Activated CD8-positive, alpha-beta T cell treated with anti-CD3 and anti-CD28 coated beads, Interleukin-2, amount 10 ng/mL, durations not matched to agents 7 days and 5 days (primary cell): ENCODE measurements around the gene PTPA. TPM values are rescaled to one million over a fixed set of nuclear protein-coding genes. Genes with fewer than 3 reads are reported as not detected.

Source experiments
- ATAC-seq: fragments of 150-1000 bp; cut with Tn5 transposase; one replicate; pipeline ENCODE4 v1.10.0; 2021; ENCODE audit warnings: moderate library complexity
- CTCF ChIA-PET: fragments of 350-600 bp; sonication (Branson Sonifier 250); formaldehyde crosslinking; loops from one replicate; lab custom pipeline; 2021; ENCODE audit warnings: antibody characterized with exemption; lab: Charles Lee
- POLR2A ChIA-PET: fragments of 350-600 bp; sonication (Branson Sonifier 250); formaldehyde crosslinking; loops from one replicate; lab custom pipeline; 2021; ENCODE audit warnings: antibody characterized with exemption; lab: Charles Lee
- DNase-seq: peaks from one replicate; pipeline ENCODE4 v3.0.0-alpha.2; 2020
- H3K27ac Mint-ChIP-seq: one replicate; pipeline ENCODE4 v1.8.0; 2021; ENCODE audit warnings: mild to moderate bottlenecking, mixed read lengths
- H3K27me3 Mint-ChIP-seq: one replicate; pipeline ENCODE4 v1.8.0; 2021; ENCODE audit warnings: low read depth, mixed read lengths
- H3K36me3 Mint-ChIP-seq: one replicate; pipeline ENCODE4 v1.8.0; 2021; ENCODE audit warnings: low read depth, mixed read lengths
- H3K4me1 Mint-ChIP-seq: one replicate; pipeline ENCODE4 v1.8.0; 2021; ENCODE audit warnings: low read depth, mixed read lengths
- H3K4me3 Mint-ChIP-seq: one replicate; pipeline ENCODE4 v1.8.0; 2021; ENCODE audit warnings: mild to moderate bottlenecking, mixed read lengths
- H3K9me3 Mint-ChIP-seq: one replicate; pipeline ENCODE4 v1.8.0; 2022; ENCODE audit warnings: mixed read lengths; ENCODE audit not compliant: insufficient read depth
- total RNA-seq, 2 experiments: library from RNA; stranded (reverse); gene quantifications; one replicate each; pipeline ENCODE4 v1.2.3, GENCODE V29; 2021

Gene PTPA
- total RNA-seq = 100 to 1,000 TPM; 114 to 125 TPM

DNA sequence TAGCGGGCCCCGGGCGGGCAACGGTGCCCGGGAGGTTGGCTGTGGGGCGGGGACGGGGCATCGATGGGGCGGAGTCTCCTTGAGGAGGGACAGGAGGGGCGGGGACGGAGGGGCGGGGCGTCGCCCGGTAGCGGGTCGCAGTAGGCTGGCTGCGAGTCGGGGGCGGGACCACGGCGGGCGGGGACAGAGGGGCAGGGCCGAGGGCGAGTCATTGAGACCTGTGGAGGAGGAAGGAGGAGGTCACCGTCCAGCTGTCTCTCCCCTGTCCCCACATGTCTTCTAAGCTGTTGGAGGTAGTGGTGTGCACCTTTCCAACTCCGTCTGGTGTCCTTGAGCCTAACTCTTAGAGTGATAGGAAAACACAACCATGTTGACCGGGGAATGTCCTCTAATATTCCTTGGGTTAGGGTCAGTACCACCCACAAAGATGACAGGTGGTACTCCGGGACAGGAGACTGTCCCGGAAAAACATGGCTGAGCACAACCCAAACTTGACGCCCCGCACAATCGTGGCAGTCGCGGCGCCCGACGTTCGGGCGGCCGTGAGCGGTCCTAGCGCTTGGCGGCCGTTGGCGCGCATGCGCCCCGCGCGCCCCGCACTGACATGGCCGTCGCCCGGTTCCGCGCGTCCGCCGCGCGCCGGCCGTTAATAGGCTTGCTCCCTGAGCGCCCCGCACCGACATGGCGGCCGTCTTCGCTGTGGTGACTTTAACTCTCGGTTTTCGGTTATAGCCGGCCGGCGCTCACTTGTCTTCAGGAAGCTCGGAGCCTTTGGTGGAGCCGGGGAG lies at the start of gene PTPA, which contains the start of gene CRAT:
Gene PTPA, plus strand, starts transcription at position 676 of the 788 bp plus-strand sequence. CDS start 186 bp downstream, outside the sequence.
Gene CRAT, minus strand, starts transcription at position 54 of the 788 bp plus-strand sequence. CDS start 284 bp downstream, outside the sequence.
- H3K4me3 Mint-ChIP-seq = peak within 1 kb of the TSS; percentile 96
- H3K27me3 Mint-ChIP-seq = peaks cover 4% of the 10 kb centered on the region
- H3K36me3 Mint-ChIP-seq = peaks cover 5% of the 10 kb centered on the region
- peak; percentile 92 for ATAC-seq
- H3K27ac Mint-ChIP-seq = peak within 1 kb of the TSS; percentile 98
- H3K4me1 Mint-ChIP-seq = peaks cover 40% of the 10 kb centered on the region
- DNase-seq = peak; percentile 97
- POLR2A ChIA-PET = interaction anchor here (0.7 to 1.5 kb wide), 7 partner anchors 11 to 475 kb away, joined by 3 to 6 read pairs (median 3); partner anchors contain the start of gene IER5L
- H3K9me3 Mint-ChIP-seq = no peaks in the 10 kb centered on the region
- CTCF ChIA-PET = interaction anchor here (1.9 to 4.4 kb wide), 4 partner anchors 20 to 514 kb away, joined by 6 to 39 read pairs (median 9); no protein-coding TSS in a partner anchor

GRCh38 chr9:129063061-129063460 lies 48.2 kb upstream of the PTPA start:
- H3K36me3 Mint-ChIP-seq = peaks cover 29% of the 10 kb centered on the region
- no peaks in the 10 kb centered on the region for H3K9me3 Mint-ChIP-seq
- peaks cover under 1% of the 10 kb centered on the region for H3K4me1 Mint-ChIP-seq
- no peak overlapping the region for H3K4me3 Mint-ChIP-seq
- no peaks in the 10 kb centered on the region for H3K27me3 Mint-ChIP-seq
- no peak overlapping the region for H3K27ac Mint-ChIP-seq
- CTCF ChIA-PET = no interaction called here
- ATAC-seq = no peak
- POLR2A ChIA-PET = no interaction called here
- no peak for DNase-seq

DNA sequence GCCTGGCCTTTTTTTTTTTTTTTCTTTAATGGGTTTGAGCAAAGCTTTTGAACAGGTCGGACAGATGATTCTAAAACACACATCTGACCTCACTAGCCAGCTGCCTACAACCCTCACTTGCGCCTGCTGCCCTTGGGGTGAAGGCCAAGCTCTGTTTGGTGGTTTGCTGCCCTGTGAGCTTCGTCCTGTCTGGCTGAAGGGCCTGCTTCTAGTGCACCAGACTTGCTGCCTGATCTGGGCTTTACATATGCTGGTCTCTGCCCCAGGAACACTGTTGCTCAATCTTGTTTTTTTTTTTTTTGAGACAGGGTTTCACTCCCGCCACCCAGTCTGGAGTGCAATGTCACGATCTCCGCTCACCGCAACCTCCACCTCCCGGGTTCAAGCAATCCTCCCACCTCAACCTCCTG lies 46.7 kb upstream of the PTPA start:
- ATAC-seq (no peak), DNase-seq (no peak)
- Mint-ChIP-seq H3K27ac (no peak overlapping the region), H3K36me3 (peaks cover 36% of the 10 kb centered on the region), H3K27me3 (no peaks in the 10 kb centered on the region), H3K9me3 (no peaks in the 10 kb centered on the region), H3K4me1 (peaks cover 15% of the 10 kb centered on the region), H3K4me3 (no peak overlapping the region)
- ChIA-PET CTCF (interaction anchor here (0.8 kb wide), 1 partner anchor 67 kb away, joined by 3 read pairs; no protein-coding TSS in a partner anchor), POLR2A (no interaction called here)

GRCh38 chr9:129068110-129068509 lies 43.1 kb upstream of the PTPA start:
- peak overlapping the region; percentile 63 for H3K4me3 Mint-ChIP-seq
- H3K9me3 Mint-ChIP-seq = no peaks in the 10 kb centered on the region
- ChIA-PET CTCF (interaction anchor here (1.4 to 1.8 kb wide), 3 partner anchors 38 to 250 kb away, joined by 4 to 5 read pairs (median 4); partner anchors contain the start of gene ENDOG), POLR2A (interaction anchor here (1.8 kb wide), 1 partner anchor 20 kb away, joined by 3 read pairs; no protein-coding TSS in a partner anchor)
- H3K36me3 Mint-ChIP-seq = peaks cover 35% of the 10 kb centered on the region
- no peaks in the 10 kb centered on the region for H3K27me3 Mint-ChIP-seq
- peaks cover 45% of the 10 kb centered on the region for H3K4me1 Mint-ChIP-seq
- no peak for DNase-seq
- no peak for ATAC-seq
- H3K27ac Mint-ChIP-seq = peak overlapping the region; percentile 88

DNA sequence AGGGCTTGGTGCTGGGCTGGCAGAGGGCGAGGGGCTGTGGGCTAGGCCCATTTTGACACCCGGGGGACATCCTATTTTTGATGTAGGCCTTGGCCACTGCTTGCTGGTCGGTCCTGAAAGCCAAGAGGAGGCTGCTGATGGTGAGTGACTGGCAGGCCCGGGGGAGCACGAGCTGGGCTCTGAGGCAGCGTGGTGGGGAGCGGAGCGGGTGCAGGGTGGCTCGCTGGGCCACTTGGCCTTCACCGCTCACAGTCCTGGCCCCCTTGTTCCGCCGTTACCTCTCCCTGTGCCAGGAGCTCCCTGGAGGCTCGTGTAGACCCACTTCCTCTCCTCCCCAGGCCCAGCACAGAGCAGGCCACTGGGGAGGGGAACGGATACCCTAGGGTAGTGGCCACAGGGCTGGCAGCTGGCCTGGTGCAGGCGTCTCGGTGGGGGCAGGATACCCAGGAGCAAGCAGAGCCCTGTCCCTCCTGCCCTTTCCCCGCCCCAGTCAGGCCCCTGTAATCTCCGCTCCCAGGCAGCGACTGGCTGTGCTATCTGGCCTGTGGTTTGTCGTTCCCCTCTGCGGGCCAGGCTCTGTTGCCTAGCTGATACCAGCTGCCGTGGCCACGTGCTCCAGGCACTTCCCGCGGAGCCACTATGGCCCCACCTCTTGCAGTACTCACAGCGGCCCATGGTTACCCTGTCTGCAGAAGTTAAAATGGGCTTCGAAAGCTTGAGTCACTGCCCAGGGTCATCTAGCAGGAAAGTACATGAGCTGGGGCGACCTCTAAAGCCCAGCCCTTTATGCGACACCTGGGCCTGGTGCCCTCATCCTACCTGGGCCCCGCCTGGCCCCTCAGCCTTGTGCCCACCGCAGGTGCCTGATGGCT lies 42.0 kb upstream of the PTPA start:
- peaks cover 56% of the 10 kb centered on the region for H3K4me1 Mint-ChIP-seq
- peak overlapping the region; percentile 63 for H3K4me3 Mint-ChIP-seq
- ChIA-PET CTCF (interaction anchor here (0.8 to 1.8 kb wide), 4 partner anchors 39 to 251 kb away, joined by 3 to 5 read pairs (median 4); partner anchors contain the start of gene ENDOG), POLR2A (interaction anchor here (0.6 to 1.8 kb wide), 6 partner anchors 8 to 389 kb away, joined by 3 to 7 read pairs (median 3); partner anchors contain the start of gene DOLPP1)
- DNase-seq (peak; percentile 91), ATAC-seq (peak; percentile 95)
- H3K36me3 Mint-ChIP-seq = peaks cover 30% of the 10 kb centered on the region
- H3K9me3 Mint-ChIP-seq = no peaks in the 10 kb centered on the region
- peak overlapping the region; percentile 88 for H3K27ac Mint-ChIP-seq
- no peaks in the 10 kb centered on the region for H3K27me3 Mint-ChIP-seq

- no peak for DNase-seq
- peak overlapping the region; percentile 88 for H3K27ac Mint-ChIP-seq
- no peaks in the 10 kb centered on the region for H3K27me3 Mint-ChIP-seq
- H3K9me3 Mint-ChIP-seq = no peaks in the 10 kb centered on the region
- H3K36me3 Mint-ChIP-seq = peaks cover 26% of the 10 kb centered on the region
- ChIA-PET CTCF (interaction anchor here (0.8 to 1.8 kb wide), 4 partner anchors 10 to 252 kb away, joined by 3 to 5 read pairs (median 4); partner anchors contain the start of genes DOLPP1 and ENDOG), POLR2A (interaction anchor here (0.6 to 1.4 kb wide), 5 partner anchors 8 to 32 kb away, joined by 3 to 7 read pairs (median 4); partner anchors contain the start of gene DOLPP1)
- peaks cover 58% of the 10 kb centered on the region for H3K4me1 Mint-ChIP-seq
- peak overlapping the region; percentile 63 for H3K4me3 Mint-ChIP-seq
- ATAC-seq = no peak
Measured at GRCh38 chr9:129069862-129070641, 41.2 kb upstream of the PTPA start.

GRCh38 chr9:129070696-129071525 lies 40.3 kb upstream of the PTPA start:
- no peak for DNase-seq
- Mint-ChIP-seq H3K27ac (peak overlapping the region; percentile 46), H3K4me1 (peaks cover 58% of the 10 kb centered on the region), H3K9me3 (no peaks in the 10 kb centered on the region), H3K36me3 (peaks cover 19% of the 10 kb centered on the region), H3K27me3 (no peaks in the 10 kb centered on the region), H3K4me3 (no peak overlapping the region)
- CTCF ChIA-PET = interaction anchor here (1.4 kb wide), 1 partner anchor 10 kb away, joined by 5 read pairs; the partner anchor contains the start of gene DOLPP1
- no peak for ATAC-seq
- POLR2A ChIA-PET = interaction anchor here (1.0 to 1.4 kb wide), 3 partner anchors 10 to 241 kb away, joined by 4 to 5 read pairs (median 4); partner anchors contain the start of genes DOLPP1 and SPOUT1

GRCh38 chr9:129071526-129072126 lies 39.6 kb upstream of the PTPA start:
- CTCF ChIA-PET = interaction anchor here (1.4 kb wide), 1 partner anchor 9 kb away, joined by 5 read pairs; the partner anchor contains the start of gene DOLPP1
- peak overlapping the region; percentile 56 for H3K27ac Mint-ChIP-seq
- POLR2A ChIA-PET = interaction anchor here (1.2 to 1.4 kb wide), 2 partner anchors 34 to 242 kb away, joined by 4 to 5 read pairs; partner anchors contain the start of gene SPOUT1
- DNase-seq = peak; percentile 71
- H3K4me1 Mint-ChIP-seq = peaks cover 58% of the 10 kb centered on the region
- no peaks in the 10 kb centered on the region for H3K9me3 Mint-ChIP-seq
- no peak overlapping the region for H3K4me3 Mint-ChIP-seq
- H3K27me3 Mint-ChIP-seq = no peaks in the 10 kb centered on the region
- peaks cover 18% of the 10 kb centered on the region for H3K36me3 Mint-ChIP-seq
- ATAC-seq = no peak

DNA sequence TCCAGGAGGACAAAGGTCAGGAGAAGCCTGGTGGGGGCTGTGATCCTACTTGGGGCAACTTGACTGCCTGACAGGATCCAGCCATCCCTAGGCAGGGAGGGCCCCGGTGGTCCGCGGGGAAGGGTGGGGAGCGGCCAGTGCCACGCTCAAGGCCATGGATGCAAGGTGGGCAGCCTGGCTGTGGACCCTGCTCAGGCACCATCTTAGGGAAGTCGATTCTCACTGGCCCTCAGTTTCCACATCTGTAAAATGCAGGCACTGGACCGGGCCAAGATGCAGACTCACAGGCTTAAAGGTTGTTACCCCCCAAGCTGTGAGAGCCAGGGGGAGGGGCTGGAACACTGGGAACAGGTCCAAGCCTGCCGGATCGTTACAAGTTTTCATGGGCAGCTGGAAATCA lies 39.0 kb upstream of the PTPA start:
- POLR2A ChIA-PET = interaction anchor here (1.2 kb wide), 1 partner anchor 242 kb away, joined by 4 read pairs; the partner anchor contains the start of gene SPOUT1
- CTCF ChIA-PET = interaction anchor here (1.6 kb wide), 1 partner anchor 66 kb away, joined by 4 read pairs; no protein-coding TSS in a partner anchor
- Mint-ChIP-seq H3K27me3 (no peaks in the 10 kb centered on the region), H3K9me3 (no peaks in the 10 kb centered on the region), H3K36me3 (peaks cover 16% of the 10 kb centered on the region), H3K4me3 (no peak overlapping the region), H3K4me1 (peaks cover 58% of the 10 kb centered on the region), H3K27ac (peak overlapping the region; percentile 56)
- no peak for ATAC-seq
- no peak for DNase-seq
